ENCODE results near the gene MYO5A.
"Not testable (repeated sequence)": the region's sequence is repeated elsewhere in the genome, so short reads cannot be mapped to it uniquely, and the experiment has no call there.

Gene MYO5A

GRCh38 chr15:52540374-52541012, 11.8 kb upstream of the MYO5A start:
- DNase-seq (ENCODE audit: low read depth, low spot score): no peak

- no peak for DNase-seq (ENCODE audit: low read depth, low spot score)
Observed at GRCh38 chr15:52537459-52537858, 8.8 kb upstream of the MYO5A start.

GRCh38 chr15:52532427-52532826, 3.7 kb upstream of the MYO5A start:
- no peak for DNase-seq (ENCODE audit: low read depth, low spot score)

GRCh38 chr15:52529940-52530339, 1.3 kb upstream of the MYO5A start:
- DNase-seq (ENCODE audit: low read depth, low spot score): no peak

GRCh38 chr15:52529341-52529924, 753 bp upstream of the MYO5A start:
- peak; percentile 51 for DNase-seq (ENCODE audit: low read depth, low spot score)

GRCh38 chr15:52527911-52528563, 643 bp downstream of the MYO5A start:
- no peak for DNase-seq (ENCODE audit: low read depth, low spot score)

GRCh38 chr15:52527196-52527910, 1.3 kb downstream of the MYO5A start:
- no peak for DNase-seq (ENCODE audit: low read depth, low spot score)

GRCh38 chr15:52524223-52525136, 4.2 kb downstream of the MYO5A start:
- DNase-seq (ENCODE audit: low read depth, low spot score): no peak

- no peak for DNase-seq (ENCODE audit: low read depth, low spot score)
Observed at GRCh38 chr15:52523647-52524046, 5.0 kb downstream of the MYO5A start.

- no peak for DNase-seq (ENCODE audit: low read depth, low spot score)
Observed at GRCh38 chr15:52523192-52523591, 5.5 kb downstream of the MYO5A start.

GRCh38 chr15:52521682-52522081, 7.0 kb downstream of the MYO5A start:
- no peak for DNase-seq (ENCODE audit: low read depth, low spot score)

- DNase-seq (ENCODE audit: low read depth, low spot score): no peak
Observed at GRCh38 chr15:52520421-52520820, 8.3 kb downstream of the MYO5A start.

GRCh38 chr15:52518487-52519371, 10.0 kb downstream of the MYO5A start:
- no peak for DNase-seq (ENCODE audit: low read depth, low spot score)

GRCh38 chr15:52517014-52517413, 11.7 kb downstream of the MYO5A start:
- no peak for DNase-seq (ENCODE audit: low read depth, low spot score)

GRCh38 chr15:52515343-52515742, 13.3 kb downstream of the MYO5A start:
- DNase-seq (ENCODE audit: low read depth, low spot score): no peak

GRCh38 chr15:52514482-52514881, 14.2 kb downstream of the MYO5A start:
- no peak for DNase-seq (ENCODE audit: low read depth, low spot score)

- not testable (repeated sequence) for DNase-seq (ENCODE audit: low read depth, low spot score)
Observed at GRCh38 chr15:52512869-52513268, 15.8 kb downstream of the MYO5A start.

- no peak for DNase-seq (ENCODE audit: low read depth, low spot score)
Observed at GRCh38 chr15:52511084-52511483, 17.6 kb downstream of the MYO5A start.

- no peak for DNase-seq (ENCODE audit: low read depth, low spot score)
Observed at GRCh38 chr15:52509500-52510245, 19.0 kb downstream of the MYO5A start.

GRCh38 chr15:52506549-52506948, 22.1 kb downstream of the MYO5A start:
- no peak for DNase-seq (ENCODE audit: low read depth, low spot score)

Measured in ELF-1 (cell line).